Measurements from ENCODE around the gene NSDHL.

DNA sequence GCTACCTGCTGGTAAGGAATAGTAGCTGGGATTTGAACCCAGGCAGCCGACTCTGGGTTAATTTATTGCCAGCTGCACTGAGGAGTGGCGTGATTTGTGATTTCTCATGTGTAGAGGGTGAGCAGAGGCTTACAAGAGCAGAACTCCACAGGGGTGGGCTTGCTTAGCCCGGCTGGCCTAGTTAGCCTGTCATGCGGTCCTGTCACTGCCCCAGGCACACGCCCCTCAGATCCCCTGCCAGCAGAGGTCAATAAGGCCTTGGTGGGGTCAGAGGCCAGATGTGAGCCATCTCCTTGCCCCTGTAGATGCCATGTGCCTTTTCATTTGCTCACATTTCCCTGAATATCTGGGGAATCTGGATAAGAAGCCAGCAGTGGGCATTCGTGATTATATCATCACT lies 13.4 kb downstream of the NSDHL start:
- TF ChIP-seq, protein P1, sequence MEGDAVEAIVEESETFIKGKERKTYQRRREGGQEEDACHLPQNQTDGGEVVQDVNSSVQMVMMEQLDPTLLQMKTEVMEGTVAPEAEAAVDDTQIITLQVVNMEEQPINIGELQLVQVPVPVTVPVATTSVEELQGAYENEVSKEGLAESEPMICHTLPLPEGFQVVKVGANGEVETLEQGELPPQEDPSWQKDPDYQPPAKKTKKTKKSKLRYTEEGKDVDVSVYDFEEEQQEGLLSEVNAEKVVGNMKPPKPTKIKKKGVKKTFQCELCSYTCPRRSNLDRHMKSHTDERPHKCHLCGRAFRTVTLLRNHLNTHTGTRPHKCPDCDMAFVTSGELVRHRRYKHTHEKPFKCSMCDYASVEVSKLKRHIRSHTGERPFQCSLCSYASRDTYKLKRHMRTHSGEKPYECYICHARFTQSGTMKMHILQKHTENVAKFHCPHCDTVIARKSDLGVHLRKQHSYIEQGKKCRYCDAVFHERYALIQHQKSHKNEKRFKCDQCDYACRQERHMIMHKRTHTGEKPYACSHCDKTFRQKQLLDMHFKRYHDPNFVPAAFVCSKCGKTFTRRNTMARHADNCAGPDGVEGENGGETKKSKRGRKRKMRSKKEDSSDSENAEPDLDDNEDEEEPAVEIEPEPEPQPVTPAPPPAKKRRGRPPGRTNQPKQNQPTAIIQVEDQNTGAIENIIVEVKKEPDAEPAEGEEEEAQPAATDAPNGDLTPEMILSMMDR (IDR thresholded peaks at IDR 0.05; ENCODE audit: insufficient read depth, low read length) = no peak
- TF ChIP-seq GABPA (IDR thresholded peaks at IDR 0.05; ENCODE audit: low read depth) (no peak), POLR2AphosphoS5 (IDR thresholded peaks at IDR 0.05; ENCODE audit: low read depth) (no peak)
- TF ChIP-seq, protein P2, sequence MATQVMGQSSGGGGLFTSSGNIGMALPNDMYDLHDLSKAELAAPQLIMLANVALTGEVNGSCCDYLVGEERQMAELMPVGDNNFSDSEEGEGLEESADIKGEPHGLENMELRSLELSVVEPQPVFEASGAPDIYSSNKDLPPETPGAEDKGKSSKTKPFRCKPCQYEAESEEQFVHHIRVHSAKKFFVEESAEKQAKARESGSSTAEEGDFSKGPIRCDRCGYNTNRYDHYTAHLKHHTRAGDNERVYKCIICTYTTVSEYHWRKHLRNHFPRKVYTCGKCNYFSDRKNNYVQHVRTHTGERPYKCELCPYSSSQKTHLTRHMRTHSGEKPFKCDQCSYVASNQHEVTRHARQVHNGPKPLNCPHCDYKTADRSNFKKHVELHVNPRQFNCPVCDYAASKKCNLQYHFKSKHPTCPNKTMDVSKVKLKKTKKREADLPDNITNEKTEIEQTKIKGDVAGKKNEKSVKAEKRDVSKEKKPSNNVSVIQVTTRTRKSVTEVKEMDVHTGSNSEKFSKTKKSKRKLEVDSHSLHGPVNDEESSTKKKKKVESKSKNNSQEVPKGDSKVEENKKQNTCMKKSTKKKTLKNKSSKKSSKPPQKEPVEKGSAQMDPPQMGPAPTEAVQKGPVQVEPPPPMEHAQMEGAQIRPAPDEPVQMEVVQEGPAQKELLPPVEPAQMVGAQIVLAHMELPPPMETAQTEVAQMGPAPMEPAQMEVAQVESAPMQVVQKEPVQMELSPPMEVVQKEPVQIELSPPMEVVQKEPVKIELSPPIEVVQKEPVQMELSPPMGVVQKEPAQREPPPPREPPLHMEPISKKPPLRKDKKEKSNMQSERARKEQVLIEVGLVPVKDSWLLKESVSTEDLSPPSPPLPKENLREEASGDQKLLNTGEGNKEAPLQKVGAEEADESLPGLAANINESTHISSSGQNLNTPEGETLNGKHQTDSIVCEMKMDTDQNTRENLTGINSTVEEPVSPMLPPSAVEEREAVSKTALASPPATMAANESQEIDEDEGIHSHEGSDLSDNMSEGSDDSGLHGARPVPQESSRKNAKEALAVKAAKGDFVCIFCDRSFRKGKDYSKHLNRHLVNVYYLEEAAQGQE (IDR thresholded peaks at IDR 0.05; ENCODE audit: insufficient replicate concordance, low read depth) = no peak

Measured in HL-60 (cell line).